HEK293 (cell line): ENCODE results near the gene GTSE1.
"Not testable (repeated sequence)": the region's sequence is repeated elsewhere in the genome, so short reads cannot be mapped to it uniquely, and the experiment has no call there.

Source experiments
- CTCF ChIA-PET: fragments of 350-600 bp; formaldehyde crosslinking; extraction: SDS; loops from one replicate; lab custom pipeline; 2021; ENCODE audit warnings: antibody characterized with exemption; lab: Yijun Ruan, JAX
- POLR2A ChIA-PET: fragments of 300-600 bp; formaldehyde crosslinking; extraction: SDS; loops from one replicate; lab custom pipeline; 2020; ENCODE audit warnings: antibody characterized with exemption, inconsistent platforms; lab: Yijun Ruan, JAX
- H3K27ac ChIP-seq: fragments of 200-500 bp; sonication (Bioruptor generic); 2 replicates; pipeline ENCODE4 v1.5.1; 2014; ENCODE audit warnings: low read depth, low read length, control low read depth, inconsistent platforms; ENCODE audit errors: extremely low read depth
- H3K36me3 ChIP-seq, 2 experiments: fragments of 200-500 bp in 1 of 2; sonication (Bioruptor generic) in 1 of 2; 1 replicate in 1 of 2; 2 replicates in 1 of 2; pipeline ENCODE4 v1.5.1; 2014 to 2017; ENCODE audit warnings: inconsistent platforms in 2 of 2, low read length in 2 of 2; ENCODE audit not compliant: control insufficient read depth in 2 of 2, insufficient read depth in 1 of 2
- H3K4me1 ChIP-seq: fragments of 200-500 bp; sonication (Bioruptor generic); 2 replicates; pipeline ENCODE4 v1.5.1; 2014; ENCODE audit warnings: mild to moderate bottlenecking, low read length, inconsistent platforms; ENCODE audit not compliant: control insufficient read depth, insufficient read depth
- H3K4me3 ChIP-seq: 2 replicates; pipeline ENCODE4 v1.5.1; 2011; ENCODE audit warnings: low read depth, mild to moderate bottlenecking, control low read depth, low read length, moderate library complexity
- H3K9me3 ChIP-seq: fragments of 200-500 bp; sonication (Bioruptor generic); 2 replicates; pipeline ENCODE4 v1.5.1; 2014; ENCODE audit warnings: low read depth, low read length, inconsistent platforms; ENCODE audit not compliant: control insufficient read depth, insufficient read depth
- FEZF1 ChIP-seq: fragments of 450-650 bp; formaldehyde crosslinking; IDR thresholded peaks from 2 replicates; pipeline ENCODE4 v1.5.1; 2016; ENCODE audit warnings: missing biosample characterization, missing genetic modification characterization
- GFI1B ChIP-seq: fragments of 450-650 bp; formaldehyde crosslinking; IDR thresholded peaks from 2 replicates; pipeline ENCODE4 v1.5.1; 2016; ENCODE audit warnings: missing biosample characterization, missing genetic modification characterization
- KLF9 ChIP-seq: fragments of 450-650 bp; formaldehyde crosslinking; IDR thresholded peaks from 2 replicates; pipeline ENCODE4 v1.5.1; 2016; ENCODE audit warnings: missing biosample characterization, missing genetic modification characterization, low read depth
- MZF1 ChIP-seq: fragments of 450-650 bp; formaldehyde crosslinking; IDR thresholded peaks from 2 replicates; pipeline ENCODE4 v1.5.1; 2017; ENCODE audit warnings: missing biosample characterization, missing genetic modification characterization, borderline replicate concordance
- OSR2 ChIP-seq: fragments of 450-650 bp; formaldehyde crosslinking; IDR thresholded peaks from 2 replicates; pipeline ENCODE4 v1.5.1; 2016; ENCODE audit warnings: missing biosample characterization, missing genetic modification characterization
- OVOL3 ChIP-seq: fragments of 450-650 bp; formaldehyde crosslinking; IDR thresholded peaks from 2 replicates; pipeline ENCODE4 v1.5.1; 2016; ENCODE audit warnings: missing biosample characterization, missing genetic modification characterization
- RBAK ChIP-seq: fragments of 450-650 bp; formaldehyde crosslinking; IDR thresholded peaks from 2 replicates; pipeline ENCODE4 v1.5.1; 2016; ENCODE audit warnings: missing biosample characterization, missing genetic modification characterization
- SALL2 ChIP-seq: fragments of 450-650 bp; formaldehyde crosslinking; IDR thresholded peaks from 2 replicates; pipeline ENCODE4 v1.5.0; 2017; ENCODE audit warnings: missing biosample characterization, mild to moderate bottlenecking, missing genetic modification characterization, borderline replicate concordance
- ZBTB17 ChIP-seq: fragments of 450-650 bp; formaldehyde crosslinking; IDR thresholded peaks from 2 replicates; pipeline ENCODE4 v1.5.1; 2016; ENCODE audit warnings: missing biosample characterization, missing genetic modification characterization
- ZBTB6 ChIP-seq: fragments of 450-650 bp; formaldehyde crosslinking; IDR thresholded peaks from 2 replicates; pipeline ENCODE4 v1.5.1; 2017; ENCODE audit warnings: missing biosample characterization, missing genetic modification characterization
- ZEB2 ChIP-seq: fragments of 450-650 bp; formaldehyde crosslinking; IDR thresholded peaks from 2 replicates; pipeline ENCODE4 v1.5.1; 2016; ENCODE audit warnings: missing biosample characterization, missing genetic modification characterization
- ZFP3 ChIP-seq: fragments of 450-650 bp; formaldehyde crosslinking; IDR thresholded peaks from 2 replicates; pipeline ENCODE4 v1.5.1; 2016; ENCODE audit warnings: low read depth, missing biosample characterization, missing genetic modification characterization
- ZFP41 ChIP-seq: fragments of 450-650 bp; formaldehyde crosslinking; IDR thresholded peaks from 2 replicates; pipeline ENCODE4 v1.5.1; 2016; ENCODE audit warnings: missing biosample characterization, missing genetic modification characterization, borderline replicate concordance
- ZNF112 ChIP-seq: fragments of 450-650 bp; formaldehyde crosslinking; IDR thresholded peaks from 2 replicates; pipeline ENCODE4 v1.5.0; 2017; ENCODE audit warnings: missing biosample characterization, missing genetic modification characterization
- ZNF121 ChIP-seq: fragments of 450-650 bp; formaldehyde crosslinking; IDR thresholded peaks from 2 replicates; pipeline ENCODE4 v1.5.1; 2016; ENCODE audit warnings: missing biosample characterization, missing genetic modification characterization
- ZNF202 ChIP-seq: fragments of 450-650 bp; formaldehyde crosslinking; IDR thresholded peaks from 2 replicates; pipeline ENCODE4 v1.5.1; 2016; ENCODE audit warnings: missing biosample characterization, missing genetic modification characterization, borderline replicate concordance
- ZNF211 ChIP-seq: fragments of 450-650 bp; formaldehyde crosslinking; IDR thresholded peaks from 2 replicates; pipeline ENCODE4 v1.5.1; 2016; ENCODE audit warnings: low read depth, missing biosample characterization, missing genetic modification characterization
- ZNF292 ChIP-seq: fragments of 450-650 bp; formaldehyde crosslinking; IDR thresholded peaks from 2 replicates; pipeline ENCODE4 v1.5.1; 2016; ENCODE audit warnings: low read depth, missing biosample characterization, missing genetic modification characterization, borderline replicate concordance
- ZNF404 ChIP-seq: fragments of 450-650 bp; formaldehyde crosslinking; IDR thresholded peaks from 2 replicates; pipeline ENCODE4 v1.5.1; 2017; ENCODE audit warnings: missing biosample characterization, missing genetic modification characterization
- ZNF639 ChIP-seq: fragments of 450-650 bp; formaldehyde crosslinking; IDR thresholded peaks from 2 replicates; pipeline ENCODE4 v1.5.1; 2016; ENCODE audit warnings: missing biosample characterization, missing genetic modification characterization
- ZNF76 ChIP-seq: fragments of 450-650 bp; formaldehyde crosslinking; IDR thresholded peaks from 2 replicates; pipeline ENCODE4; 2016; ENCODE audit warnings: low read depth, missing biosample characterization, missing genetic modification characterization, borderline replicate concordance
- ZNF776 ChIP-seq: fragments of 450-650 bp; formaldehyde crosslinking; IDR thresholded peaks from 2 replicates; pipeline ENCODE4 v1.5.0; 2017; ENCODE audit warnings: missing biosample characterization, missing genetic modification characterization, borderline replicate concordance
- TF ChIP-seq, protein P1 (sequence below): fragments of 450-650 bp; formaldehyde crosslinking; IDR thresholded peaks from 2 replicates; pipeline ENCODE4 v1.5.1; 2016; ENCODE audit warnings: missing biosample characterization, missing genetic modification characterization
- TF ChIP-seq, protein P2 (sequence below): fragments of 450-650 bp; formaldehyde crosslinking; IDR thresholded peaks from 2 replicates; pipeline ENCODE4; 2016; ENCODE audit warnings: missing biosample characterization, missing genetic modification characterization

The GTSE1 gene

GRCh38 chr22:46309526-46310085 lies 12.9 kb downstream of the GTSE1 start (continued):
- TF ChIP-seq ZNF639 (tag by site-specific recombination) = no peak
- no peak for TF ChIP-seq ZNF112
- TF ChIP-seq FEZF1 (tag by site-specific recombination) = no peak
- TF ChIP-seq ZNF776 = no peak
- no peak for TF ChIP-seq ZBTB17 (tag by site-specific recombination)
- no peak for TF ChIP-seq ZNF202
- TF ChIP-seq, protein P1, sequence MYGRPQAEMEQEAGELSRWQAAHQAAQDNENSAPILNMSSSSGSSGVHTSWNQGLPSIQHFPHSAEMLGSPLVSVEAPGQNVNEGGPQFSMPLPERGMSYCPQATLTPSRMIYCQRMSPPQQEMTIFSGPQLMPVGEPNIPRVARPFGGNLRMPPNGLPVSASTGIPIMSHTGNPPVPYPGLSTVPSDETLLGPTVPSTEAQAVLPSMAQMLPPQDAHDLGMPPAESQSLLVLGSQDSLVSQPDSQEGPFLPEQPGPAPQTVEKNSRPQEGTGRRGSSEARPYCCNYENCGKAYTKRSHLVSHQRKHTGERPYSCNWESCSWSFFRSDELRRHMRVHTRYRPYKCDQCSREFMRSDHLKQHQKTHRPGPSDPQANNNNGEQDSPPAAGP = no peak
- no peak for TF ChIP-seq ZNF76 (tag by site-specific recombination)
- no peak for TF ChIP-seq OSR2 (tag by site-specific recombination)
- TF ChIP-seq ZNF211 (tag by site-specific recombination) = no peak
- TF ChIP-seq OVOL3 (tag by site-specific recombination) = no peak

GRCh38 chr22:46312056-46312455 lies 15.4 kb downstream of the GTSE1 start:
- Histone ChIP-seq H3K27ac (no peak overlapping the region), H3K4me1 (no peaks in the 10 kb centered on the region), H3K4me3 (no peak overlapping the region), H3K36me3 (peaks cover 77 to 86% of the 10 kb centered on the region in 2 experiments), H3K9me3 (no peaks in the 10 kb centered on the region)
- CTCF ChIA-PET = interaction anchor here (0.7 to 7.5 kb wide), 6 partner anchors 9 to 316 kb away, joined by 3 to 65 read pairs (median 4); no protein-coding TSS in a partner anchor
- POLR2A ChIA-PET = interaction anchor here (1.0 kb wide), 1 partner anchor 16 kb away, joined by 3 read pairs; no protein-coding TSS in a partner anchor
- TF ChIP-seq MZF1 (tag by site-specific recombination) (no peak), ZNF292 (tag by site-specific recombination) (no peak)
- TF ChIP-seq, protein P2, sequence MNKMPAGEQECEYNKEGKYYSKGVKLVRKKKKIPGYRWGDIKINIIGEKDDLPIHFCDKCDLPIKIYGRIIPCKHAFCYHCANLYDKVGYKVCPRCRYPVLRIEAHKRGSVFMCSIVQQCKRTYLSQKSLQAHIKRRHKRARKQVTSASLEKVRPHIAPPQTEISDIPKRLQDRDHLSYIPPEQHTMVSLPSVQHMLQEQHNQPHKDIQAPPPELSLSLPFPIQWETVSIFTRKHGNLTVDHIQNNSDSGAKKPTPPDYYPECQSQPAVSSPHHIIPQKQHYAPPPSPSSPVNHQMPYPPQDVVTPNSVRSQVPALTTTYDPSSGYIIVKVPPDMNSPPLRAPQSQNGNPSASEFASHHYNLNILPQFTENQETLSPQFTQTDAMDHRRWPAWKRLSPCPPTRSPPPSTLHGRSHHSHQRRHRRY (tag by site-specific recombination) = no peak

DNA sequence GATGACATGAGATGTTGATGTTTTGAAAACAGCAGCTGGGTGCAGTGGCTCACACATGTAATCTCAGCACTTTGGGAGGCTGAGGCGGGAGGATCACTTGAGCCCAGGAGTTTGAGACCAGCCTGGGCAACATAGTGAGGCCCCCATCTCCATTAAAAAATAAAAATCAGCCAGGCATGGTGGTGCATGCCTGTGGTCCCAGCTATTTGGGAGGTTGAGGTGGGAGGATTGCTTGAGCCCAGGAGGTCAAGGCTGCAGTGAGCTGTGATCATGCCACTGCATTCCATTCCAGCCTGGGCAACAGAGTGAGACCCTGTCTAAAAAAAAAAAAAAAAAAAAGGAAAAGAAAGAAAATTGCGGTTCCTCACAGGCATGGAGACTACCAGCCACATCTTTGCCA lies 16.2 kb downstream of the GTSE1 start:
- H3K4me1 ChIP-seq, H3K4me3 ChIP-seq, H3K27ac ChIP-seq, H3K9me3 ChIP-seq: not testable (repeated sequence)
- POLR2A ChIA-PET = interaction anchor here (0.7 kb wide), 1 partner anchor 28 kb away, joined by 7 read pairs; no protein-coding TSS in a partner anchor
- peak; percentile 82 for TF ChIP-seq ZNF121 (tag by site-specific recombination)
- H3K36me3 ChIP-seq = peaks cover 76 to 93% of the 10 kb centered on the region in 2 experiments
- CTCF ChIA-PET = interaction anchor here (0.6 to 7.5 kb wide), 9 partner anchors 8 to 317 kb away, joined by 3 to 65 read pairs (median 3); no protein-coding TSS in a partner anchor

GRCh38 chr22:46315976-46316375 lies 19.3 kb downstream of the GTSE1 start:
- ChIA-PET POLR2A (interaction anchor here (1.0 to 1.6 kb wide), 2 partner anchors 10 to 12 kb away, joined by 3 read pairs; no protein-coding TSS in a partner anchor), CTCF (interaction anchor here (0.6 to 7.5 kb wide), 12 partner anchors 9 to 318 kb away, joined by 3 to 65 read pairs (median 4); no protein-coding TSS in a partner anchor)
- H3K36me3 ChIP-seq = peaks cover 68 to 93% of the 10 kb centered on the region in 2 experiments
- H3K4me3 ChIP-seq = no peak overlapping the region
- no peak overlapping the region for H3K27ac ChIP-seq
- no peaks in the 10 kb centered on the region for H3K4me1 ChIP-seq
- H3K9me3 ChIP-seq = no peaks in the 10 kb centered on the region
- TF ChIP-seq ZEB2 (no peak), ZFP41 (no peak), ZBTB6 (tag by site-specific recombination) (no peak), ZFP3 (tag by site-specific recombination) (no peak), RBAK (tag by site-specific recombination) (no peak), KLF9 (tag by site-specific recombination) (no peak), SALL2 (tag by site-specific recombination) (no peak), GFI1B (tag by site-specific recombination) (no peak), ZNF404 (tag by site-specific recombination) (no peak)
